Type B pancreatic cell (in vitro differentiated cells): ENCODE measurements around the gene RANBP2. TPM values are rescaled to one million over a fixed set of nuclear protein-coding genes. Genes with fewer than 3 reads are reported as not detected.

Experiments used
- DNase-seq: peaks from one replicate; pipeline ENCODE4 v3.0.0; 2021; ENCODE audit warnings: mixed read lengths; ENCODE audit not compliant: unreplicated experiment; ENCODE audit errors: extremely low spot score
- H3K27ac Mint-ChIP-seq: 2 replicates; pipeline ENCODE4 v1.8.0; 2021; ENCODE audit warnings: mild to moderate bottlenecking, mixed read lengths
- H3K27me3 Mint-ChIP-seq: 2 replicates; pipeline ENCODE4 v1.8.0; 2021; ENCODE audit warnings: mixed read lengths
- H3K36me3 Mint-ChIP-seq: 2 replicates; pipeline ENCODE4 v1.8.0; 2021; ENCODE audit warnings: mixed read lengths
- H3K4me1 Mint-ChIP-seq: one replicate; pipeline ENCODE4 v1.8.0; 2021; ENCODE audit warnings: mixed read lengths; ENCODE audit not compliant: unreplicated experiment
- H3K4me3 Mint-ChIP-seq: 2 replicates; pipeline ENCODE4 v1.8.0; 2021; ENCODE audit warnings: mild to moderate bottlenecking, mixed read lengths
- H3K9me3 Mint-ChIP-seq: 2 replicates; pipeline ENCODE4 v1.8.0; 2021; ENCODE audit warnings: mixed read lengths
- total RNA-seq: library from RNA; stranded (reverse); gene quantifications from 2 replicates; pipeline ENCODE4 v1.2.1, GENCODE V29; 2021; ENCODE audit warnings: low replicate concordance
- TF ChIP-seq, protein P1 (sequence below): fragments of 200-600 bp; sonication (generic); conservative IDR thresholded peaks from 2 replicates; pipeline ENCODE4 v1.5.0; 2021; ENCODE audit warnings: antibody characterized with exemption, mild to moderate bottlenecking

RANBP2 gene
- total RNA-seq, 1 donor from 2014 or later, result 80.3 TPM

DNA sequence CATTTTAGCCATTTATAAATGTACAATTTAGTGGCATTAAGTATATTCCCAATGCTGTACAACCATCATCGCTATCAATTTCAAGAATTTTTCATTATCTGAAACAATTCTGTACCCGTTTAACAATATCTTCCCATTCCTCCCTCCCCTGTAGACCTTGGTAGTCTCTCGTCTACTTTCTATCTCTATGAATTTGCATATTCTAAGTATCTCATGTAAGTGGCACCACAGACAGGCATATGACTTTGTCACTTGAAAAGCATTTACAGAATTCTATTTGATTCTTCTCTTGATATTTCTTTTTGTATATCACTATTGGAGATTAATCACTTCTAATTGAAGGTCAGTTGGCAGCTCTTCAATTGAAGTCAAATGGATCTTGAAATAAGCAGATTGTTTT is 115.3 kb downstream of the RANBP2 start:
- Mint-ChIP-seq H3K9me3 (peaks cover 17% of the 10 kb centered on the region), H3K36me3 (peaks cover 41% of the 10 kb centered on the region), H3K4me1 (peaks cover 6% of the 10 kb centered on the region), H3K4me3 (no peak overlapping the region), H3K27me3 (no peaks in the 10 kb centered on the region), H3K27ac (no peak overlapping the region)
- TF ChIP-seq, protein P1, sequence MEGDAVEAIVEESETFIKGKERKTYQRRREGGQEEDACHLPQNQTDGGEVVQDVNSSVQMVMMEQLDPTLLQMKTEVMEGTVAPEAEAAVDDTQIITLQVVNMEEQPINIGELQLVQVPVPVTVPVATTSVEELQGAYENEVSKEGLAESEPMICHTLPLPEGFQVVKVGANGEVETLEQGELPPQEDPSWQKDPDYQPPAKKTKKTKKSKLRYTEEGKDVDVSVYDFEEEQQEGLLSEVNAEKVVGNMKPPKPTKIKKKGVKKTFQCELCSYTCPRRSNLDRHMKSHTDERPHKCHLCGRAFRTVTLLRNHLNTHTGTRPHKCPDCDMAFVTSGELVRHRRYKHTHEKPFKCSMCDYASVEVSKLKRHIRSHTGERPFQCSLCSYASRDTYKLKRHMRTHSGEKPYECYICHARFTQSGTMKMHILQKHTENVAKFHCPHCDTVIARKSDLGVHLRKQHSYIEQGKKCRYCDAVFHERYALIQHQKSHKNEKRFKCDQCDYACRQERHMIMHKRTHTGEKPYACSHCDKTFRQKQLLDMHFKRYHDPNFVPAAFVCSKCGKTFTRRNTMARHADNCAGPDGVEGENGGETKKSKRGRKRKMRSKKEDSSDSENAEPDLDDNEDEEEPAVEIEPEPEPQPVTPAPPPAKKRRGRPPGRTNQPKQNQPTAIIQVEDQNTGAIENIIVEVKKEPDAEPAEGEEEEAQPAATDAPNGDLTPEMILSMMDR, result no peak
- DNase-seq, result no peak

DNA sequence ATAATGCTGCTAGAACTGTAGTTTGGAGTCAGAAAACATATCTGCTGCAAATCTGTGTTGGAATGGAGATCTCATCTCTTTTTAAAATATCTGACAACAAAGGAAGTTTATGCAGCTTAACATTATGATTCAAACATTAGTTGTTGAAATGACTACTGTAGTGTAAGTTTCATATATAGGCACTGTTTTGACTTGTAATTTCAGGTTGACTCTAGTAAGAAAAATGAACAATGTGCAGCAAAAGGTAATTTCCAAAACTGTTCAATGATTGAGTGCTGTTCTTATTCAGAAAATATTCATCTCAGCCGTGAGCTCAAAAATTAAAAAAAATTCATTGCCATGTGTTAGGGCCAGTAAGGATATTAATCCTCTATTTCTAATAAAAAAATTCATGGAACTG is 115.8 kb downstream of the RANBP2 start:
- no peaks in the 10 kb centered on the region for H3K27me3 Mint-ChIP-seq
- peaks cover 19% of the 10 kb centered on the region for H3K9me3 Mint-ChIP-seq
- H3K4me1 Mint-ChIP-seq, result peaks cover 6% of the 10 kb centered on the region
- H3K27ac Mint-ChIP-seq, result no peak overlapping the region
- no peak overlapping the region for H3K4me3 Mint-ChIP-seq
- TF ChIP-seq, protein P1, result no peak
- DNase-seq, result no peak
- H3K36me3 Mint-ChIP-seq, result peaks cover 43% of the 10 kb centered on the region

Other genes with a start within 250 kb of the RANBP2 start
- gene LIMS1, start 185.0 kb upstream of the RANBP2 start, total RNA-seq, result 40.9 and 43.5 TPM in 2 replicates
- 9.1 and 27.9 TPM in 2 replicates for gene CCDC138, start 67.3 kb downstream of the RANBP2 start, total RNA-seq